ENCODE results near the gene CENPO.

CENPO gene

DNA sequence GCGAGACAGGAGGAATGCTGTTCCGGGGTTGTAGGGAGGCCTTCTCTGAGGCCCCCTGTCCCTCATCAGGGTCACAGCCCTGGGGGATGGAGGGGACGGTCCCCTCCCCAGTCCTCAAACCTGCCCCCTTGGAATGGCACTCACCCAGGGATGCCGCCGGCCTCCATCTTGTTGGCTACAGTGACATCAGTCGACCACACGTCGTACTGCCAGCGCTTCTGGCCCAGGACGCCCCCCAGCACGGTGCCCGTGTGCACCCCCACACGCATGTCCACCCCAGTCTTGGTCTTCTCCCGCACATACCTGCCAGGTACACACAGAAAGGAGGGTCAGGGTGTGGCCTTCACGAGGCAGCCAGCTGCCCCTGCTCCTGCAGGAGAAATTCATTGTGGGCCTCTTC lies 46.5 kb downstream of the CENPO start:
- no peak for DNase-seq

DNA sequence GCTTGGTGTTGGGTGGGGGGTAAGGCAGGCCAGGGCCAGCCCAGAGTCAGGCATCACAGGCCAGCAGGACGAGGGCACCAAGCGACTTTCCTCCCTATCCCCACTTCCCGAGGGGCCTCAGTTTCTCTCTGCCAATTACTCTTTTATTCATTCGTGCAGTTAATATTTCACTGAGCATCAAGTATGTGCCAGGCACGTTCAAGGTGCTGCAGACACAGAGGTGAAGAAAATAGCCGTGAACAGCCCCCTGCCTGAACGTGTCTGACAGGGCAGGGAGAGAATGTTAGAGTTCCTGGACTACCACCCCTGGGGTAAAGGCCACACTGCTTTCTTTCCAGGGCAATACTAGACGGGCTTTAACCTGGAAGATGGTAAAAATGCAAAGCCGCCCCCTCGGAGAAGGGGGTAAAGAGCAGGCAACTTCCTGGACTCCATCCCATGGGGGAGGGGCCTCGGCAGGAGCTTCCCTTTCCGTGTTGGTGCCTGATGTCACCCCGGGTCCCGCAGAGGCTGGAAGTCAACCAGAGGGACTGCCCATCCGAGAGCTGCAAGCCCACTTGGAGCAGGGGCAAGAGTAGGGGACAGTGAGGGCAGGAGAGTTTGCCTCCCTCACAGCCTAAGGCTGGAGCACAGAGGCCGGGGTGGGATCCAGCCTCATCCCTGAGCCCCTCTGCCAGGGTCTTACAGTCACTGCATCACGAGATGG lies 47.1 kb downstream of the CENPO start:
- DNase-seq, result no peak

DNA sequence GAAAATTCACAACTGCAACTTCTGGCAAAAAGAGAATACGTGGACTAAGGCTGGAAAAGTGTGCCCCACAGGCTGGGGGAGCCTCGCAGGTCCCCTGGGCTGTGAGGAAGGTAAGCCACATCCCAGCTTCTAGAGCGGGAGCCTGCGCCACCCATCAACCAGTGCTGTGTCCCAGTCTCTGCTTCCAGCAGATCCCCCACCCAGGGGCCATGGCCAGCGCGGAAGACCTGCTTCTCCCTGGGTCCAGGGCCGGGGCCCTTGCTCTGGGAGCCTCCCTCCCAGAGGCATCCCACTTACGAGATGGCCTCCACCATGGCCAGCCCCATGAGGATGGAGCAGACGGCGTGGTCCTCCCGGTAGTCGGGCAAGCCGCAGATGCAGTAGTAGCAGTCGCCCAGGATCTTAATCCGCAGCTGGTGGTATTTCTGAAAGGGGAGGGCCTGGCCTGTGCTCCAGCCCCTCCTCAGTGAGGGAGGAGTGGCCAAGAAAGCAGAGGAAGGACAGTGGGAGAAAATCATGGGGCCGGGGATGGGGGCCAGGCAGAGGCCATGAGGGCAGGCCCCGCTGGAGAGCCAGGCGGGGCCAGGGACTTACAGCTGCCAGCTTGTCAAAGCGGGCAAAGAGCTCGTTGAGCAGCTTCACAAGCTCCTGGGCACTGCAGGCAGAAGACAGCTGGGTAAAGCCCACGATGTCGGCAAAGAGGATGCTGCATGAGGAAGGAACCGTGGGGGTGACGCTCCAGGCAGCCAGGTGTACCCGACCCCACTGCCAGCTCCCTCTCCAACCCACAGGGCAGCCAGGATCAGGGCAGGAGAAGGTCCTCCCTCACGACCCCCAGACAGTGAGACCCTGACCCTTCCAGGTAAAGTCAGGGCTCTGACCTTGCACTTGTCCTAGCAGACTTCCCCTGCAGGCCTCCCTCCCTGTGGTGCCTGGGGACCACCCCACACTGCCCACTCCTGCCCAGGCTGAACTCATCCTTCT lies 48.0 kb downstream of the CENPO start:
- no peak for DNase-seq

DNA sequence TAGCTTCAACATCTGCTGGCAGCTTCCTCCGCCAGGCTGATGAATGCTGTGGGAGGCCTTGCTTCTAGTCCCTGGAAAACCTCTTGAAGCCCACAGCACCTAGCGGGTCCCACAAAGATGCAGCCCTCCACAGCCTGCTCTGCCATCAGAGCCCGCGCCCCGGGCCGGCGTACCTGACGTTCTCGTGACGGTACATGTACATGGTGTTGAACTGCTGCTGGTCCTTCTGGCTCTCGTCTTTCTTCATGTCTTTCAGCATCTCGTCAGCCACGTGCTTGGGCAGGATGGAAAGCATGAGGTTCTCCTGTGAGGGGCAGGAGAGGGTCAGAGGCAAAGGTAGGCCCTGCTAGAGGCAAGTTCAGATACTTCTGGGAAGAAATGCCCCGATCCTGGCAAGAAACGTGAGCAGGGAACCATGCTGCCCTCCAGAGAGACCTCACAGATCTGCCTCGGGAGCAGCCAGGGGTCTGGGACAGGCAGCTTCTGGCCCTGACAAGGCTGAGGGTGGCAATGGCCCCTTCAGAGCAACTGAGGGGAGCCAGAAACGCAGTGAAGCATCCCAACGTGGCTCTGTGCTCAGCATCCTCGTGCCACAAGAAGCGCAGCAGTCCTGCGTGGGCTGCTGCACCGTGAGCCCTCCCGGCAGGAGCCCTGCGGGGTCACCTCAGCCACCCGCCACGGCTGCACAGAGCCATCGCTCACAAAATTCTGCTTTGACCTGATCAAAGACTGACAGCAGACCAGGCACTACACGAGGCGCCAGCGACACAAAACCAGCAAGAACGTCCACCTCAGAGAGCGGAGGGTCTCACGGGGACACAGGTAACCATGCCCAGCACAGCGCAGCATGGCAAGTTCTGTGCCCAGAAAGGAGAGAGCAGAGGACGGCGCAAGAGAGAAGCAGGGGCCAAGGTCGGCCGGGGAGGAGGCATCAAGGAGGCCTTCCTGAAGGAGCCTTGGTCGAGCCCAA lies 49.1 kb downstream of the CENPO start:
- DNase-seq, result no peak

DNA sequence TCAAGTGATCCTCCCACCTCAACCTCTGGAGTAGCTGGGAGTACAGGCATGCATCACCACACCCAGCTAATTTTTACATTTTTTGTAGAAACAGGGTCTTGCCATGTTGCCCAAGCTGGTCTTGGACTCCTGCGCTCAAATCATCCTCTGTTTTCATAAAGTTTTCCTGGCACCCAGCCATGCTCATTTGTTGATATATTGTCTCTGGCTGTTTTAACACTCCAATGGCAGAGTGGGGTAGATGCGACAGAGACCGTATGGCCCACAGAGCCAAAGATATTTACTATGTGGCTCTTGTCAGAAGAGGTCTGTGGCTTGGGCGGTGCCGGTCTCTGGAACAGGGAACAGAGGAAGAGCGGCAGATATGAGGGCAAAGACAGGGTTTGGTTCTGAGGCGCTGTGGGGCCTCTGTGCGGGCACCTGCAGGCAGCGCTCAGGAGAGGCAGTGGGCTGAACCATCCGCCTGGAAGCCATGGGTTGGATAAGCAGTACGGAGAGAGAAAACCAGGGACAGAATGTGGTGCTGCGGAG lies 50.2 kb downstream of the CENPO start:
- DNase-seq, result no peak

DNA sequence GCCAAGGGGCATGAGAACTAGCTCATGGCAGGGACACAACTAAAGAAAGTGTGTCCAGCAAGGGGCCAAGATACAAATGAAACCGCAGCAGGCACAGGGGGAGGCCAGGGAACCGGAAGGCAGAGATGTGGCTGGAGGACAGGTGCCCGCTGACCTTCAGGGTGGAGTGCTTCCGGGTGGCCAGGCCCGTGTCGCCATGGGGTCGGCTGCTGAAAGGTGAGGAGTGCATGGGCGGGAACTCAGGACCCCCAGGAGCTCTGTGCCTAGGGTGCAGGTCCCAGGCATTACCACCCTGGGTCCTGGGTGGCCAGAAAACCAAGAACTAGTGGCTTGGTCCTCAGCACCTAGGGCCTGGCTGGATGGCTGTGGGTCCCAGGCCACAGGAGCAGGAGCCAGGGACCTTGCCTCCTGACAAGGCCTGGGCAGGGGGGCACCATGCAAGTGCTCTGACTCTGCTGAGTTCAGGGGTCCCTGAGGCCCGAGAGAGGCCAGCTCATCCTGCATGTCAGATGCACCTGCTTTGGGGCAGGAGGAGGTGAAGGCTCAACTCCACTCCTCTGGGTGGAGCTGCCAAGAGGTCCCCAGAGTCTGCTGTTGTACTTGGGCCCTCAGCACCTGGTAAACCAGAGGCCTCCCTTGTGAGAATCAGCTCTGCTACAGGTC lies 50.9 kb downstream of the CENPO start:
- DNase-seq, result no peak

DNA sequence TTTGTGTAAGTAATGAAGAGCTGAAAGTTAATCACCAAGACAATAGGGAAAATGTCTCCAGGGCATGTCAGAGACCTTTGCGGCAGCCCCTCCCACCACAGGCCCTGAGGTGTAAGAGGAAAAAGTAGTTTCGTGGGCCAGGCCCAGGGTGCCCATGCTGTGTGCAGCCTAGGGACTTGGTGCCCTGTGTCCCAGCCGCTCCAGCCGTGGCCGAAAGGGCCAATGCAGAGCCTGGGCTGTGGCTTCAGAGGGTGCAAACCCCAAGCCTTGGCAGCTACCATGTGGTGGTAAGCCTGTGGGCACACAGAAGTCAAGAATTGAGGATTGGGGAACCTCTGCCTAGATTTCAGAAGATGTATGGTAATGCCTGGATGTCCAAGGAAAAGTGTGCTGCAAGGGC lies 52.5 kb downstream of the CENPO start:
- no peak for DNase-seq

DNA sequence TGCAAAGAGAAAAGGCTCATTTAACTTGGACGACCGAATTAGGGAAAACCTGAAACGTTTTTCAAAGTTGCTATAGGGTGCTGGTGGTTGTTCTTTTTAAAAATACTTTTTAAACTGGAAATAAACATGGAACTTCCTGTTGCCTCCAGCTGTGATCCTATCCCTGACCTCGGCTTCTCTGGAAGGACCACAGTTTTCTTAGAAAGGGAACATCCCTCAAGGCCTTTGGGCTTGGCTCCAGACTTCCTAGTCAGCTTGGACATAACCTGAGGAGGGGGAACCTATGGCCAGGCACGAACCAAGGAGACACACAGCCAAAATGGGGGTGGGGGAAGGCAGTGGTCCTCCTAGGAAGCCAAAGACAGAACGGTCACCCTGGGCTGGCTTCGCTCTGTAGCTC lies 57.7 kb downstream of the CENPO start:
- DNase-seq, result no peak

DNA sequence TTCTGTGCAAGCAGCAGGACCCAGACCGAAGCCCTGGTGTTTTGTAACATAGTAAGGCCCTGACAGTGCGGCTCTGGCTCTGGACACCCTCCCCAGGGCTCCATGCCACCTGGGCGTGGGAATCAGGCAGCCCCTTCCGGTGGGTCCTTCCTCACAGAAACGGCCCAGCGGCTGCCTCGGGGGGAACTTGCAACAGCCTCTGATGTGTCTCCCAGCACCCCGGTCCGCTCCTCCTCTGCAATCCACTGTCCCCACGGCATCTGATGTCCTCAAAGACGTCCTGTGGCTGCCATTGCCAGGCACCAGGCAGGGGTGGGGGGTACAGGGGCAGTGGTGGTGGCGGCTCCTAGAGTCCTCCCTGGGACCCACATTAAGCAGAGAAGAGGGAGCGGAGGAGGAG lies 58.8 kb downstream of the CENPO start:
- DNase-seq, result no peak

DNA sequence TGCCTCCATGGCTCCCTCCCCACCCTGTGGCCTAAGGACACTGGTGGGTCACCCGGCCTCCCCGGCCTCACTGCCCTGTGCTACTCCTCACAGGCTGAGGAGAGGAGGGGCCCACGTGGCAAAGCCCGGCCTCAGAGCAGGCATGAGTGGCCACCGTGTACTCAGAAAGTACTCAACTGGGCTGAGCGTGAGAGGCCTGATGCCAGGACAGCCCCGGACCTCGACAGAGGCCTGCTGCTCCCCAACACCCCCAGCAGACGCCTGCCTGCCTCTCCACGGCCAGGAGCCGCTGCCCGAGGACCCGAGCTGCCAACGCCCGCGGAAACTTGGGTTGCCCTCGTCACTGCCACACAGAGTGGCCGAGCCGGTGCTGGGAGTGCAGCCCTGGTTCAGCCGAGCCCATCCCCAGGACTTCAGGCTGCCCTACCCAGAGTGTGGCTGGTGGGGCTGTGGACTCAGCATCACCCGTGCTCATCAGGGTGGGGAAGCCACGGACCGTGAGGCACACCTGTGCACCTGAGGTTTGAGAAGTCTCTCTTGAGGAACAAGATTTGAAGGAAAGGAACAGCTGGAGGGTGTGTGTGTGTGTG lies 59.3 kb downstream of the CENPO start:
- no peak for DNase-seq

DNA sequence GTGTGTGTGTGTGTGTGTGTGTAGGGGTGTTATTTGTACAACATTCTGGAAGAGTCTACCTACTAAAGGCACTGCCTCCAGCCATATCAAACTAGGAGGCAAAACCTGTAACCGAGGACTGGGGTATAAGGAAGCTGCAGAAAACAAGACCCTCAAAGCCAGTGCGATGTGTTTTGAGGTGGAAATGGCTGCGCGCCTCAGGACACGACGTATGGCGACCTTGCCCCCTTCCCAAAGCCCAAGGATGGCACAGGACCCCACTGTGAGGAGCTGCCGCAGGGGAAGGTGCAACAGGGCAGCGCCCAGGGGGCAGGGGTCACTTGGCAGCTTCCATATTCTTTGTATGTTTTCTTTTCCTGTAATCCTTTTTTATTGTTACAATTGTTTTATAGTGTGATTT lies 59.8 kb downstream of the CENPO start:
- DNase-seq, result no peak

DNA sequence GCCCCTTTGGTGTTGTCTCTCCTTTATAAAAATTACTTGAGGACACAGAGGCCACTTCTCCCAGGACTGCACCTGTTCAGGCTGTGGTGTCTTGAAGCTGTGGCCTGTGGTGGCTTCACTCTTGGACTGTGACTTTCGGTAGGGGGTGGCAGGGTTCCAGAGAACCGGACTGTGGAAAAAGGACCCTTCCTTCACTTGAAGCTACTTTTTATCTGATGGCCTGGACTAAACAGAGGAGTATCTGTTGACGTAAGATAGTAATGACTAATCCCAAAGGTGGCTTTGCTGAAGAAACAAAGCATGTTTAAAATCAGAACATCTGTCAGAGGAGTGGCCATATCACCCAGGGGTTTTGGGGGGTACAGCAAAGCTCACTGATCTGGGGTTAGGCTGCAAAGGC lies 60.8 kb downstream of the CENPO start:
- no peak for DNase-seq

DNA sequence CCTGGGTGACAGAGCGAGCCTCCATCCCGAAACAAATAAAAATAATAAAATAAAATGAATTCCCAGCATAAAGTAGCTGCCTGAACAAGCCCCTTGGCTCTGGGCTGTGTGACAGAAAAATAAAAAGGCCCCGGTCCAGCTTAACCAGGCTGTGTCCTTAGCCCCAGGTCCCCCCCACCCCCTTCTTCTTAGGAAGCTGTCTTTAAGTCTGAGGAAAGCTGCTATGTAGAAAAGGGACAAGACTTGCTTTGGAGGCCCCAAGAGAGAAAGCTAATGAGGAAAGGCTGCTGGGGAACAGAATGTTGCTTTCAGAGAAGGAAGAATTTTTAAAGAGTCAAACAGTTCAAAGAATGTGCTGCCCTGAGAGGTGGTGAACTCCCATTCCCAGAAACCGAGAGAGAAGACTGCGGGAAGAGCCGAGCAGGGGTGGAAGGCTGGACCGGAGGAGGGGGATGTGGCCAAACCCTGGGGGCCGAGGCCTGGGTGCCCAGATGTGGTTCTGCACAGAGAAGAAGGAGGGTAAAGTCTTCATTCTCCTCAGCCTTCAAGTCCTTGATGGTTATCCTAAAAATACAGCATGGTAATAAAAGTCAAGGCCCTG lies 61.9 kb downstream of the CENPO start:
- no peak for DNase-seq

DNA sequence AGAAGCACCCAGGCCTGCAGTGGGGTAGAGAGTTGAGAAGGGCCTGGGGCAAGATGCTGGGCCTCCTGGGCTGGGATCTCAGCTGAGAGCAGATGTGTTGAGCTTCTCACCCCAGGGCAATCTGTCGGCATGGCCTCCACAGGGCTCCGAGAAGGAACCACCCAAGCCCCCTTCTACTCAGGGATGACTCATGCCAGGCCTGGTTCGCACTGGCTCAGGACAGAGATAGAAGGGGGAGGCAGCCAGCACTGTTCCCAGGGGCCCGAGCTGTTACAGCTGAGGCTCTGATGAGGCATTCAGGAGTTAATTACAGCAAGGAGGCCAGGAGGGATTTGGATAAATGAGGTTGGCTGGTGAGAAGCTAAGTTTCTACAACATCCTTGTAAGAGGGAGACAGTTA lies 62.5 kb downstream of the CENPO start:
- no peak for DNase-seq

DNA sequence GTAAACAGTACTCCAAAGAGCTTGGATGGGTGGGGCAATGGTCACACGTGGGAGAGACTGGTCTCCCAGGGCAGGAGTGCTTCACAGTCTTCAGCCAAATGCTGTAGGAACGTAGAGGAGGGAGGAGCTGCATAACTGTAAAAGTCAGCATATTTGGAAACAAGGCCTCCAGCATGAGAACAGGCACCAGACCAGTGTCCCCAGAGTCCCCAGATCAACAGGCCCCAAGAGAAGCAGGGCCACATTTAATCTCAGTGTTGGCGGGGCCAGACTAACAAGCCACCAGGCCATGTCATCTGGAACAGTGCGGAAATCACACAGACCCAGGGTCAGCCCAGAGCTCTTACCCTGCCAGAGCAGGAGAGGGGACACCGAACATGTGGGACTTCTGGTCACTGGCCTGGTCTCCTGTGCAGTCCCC lies 63.6 kb downstream of the CENPO start:
- no peak for DNase-seq

DNA sequence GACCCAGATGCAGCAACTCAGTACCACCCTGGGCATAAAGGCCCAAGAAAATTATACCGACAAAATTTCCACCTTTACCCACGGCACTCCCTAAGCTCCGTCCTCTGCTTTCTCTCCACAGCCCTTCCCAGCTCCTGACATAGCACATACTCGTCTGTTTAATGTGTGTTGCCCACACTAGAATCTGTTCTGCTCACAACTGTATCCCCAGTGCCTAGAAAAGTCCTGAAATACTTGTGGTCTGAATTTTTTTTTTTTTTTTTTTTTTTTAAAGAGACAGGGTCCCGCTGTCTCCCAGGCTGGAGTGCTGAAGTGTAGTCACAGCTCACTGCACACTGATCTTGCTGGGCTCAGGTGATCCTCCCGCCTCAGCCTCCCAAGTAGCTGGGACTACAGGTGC lies 64.5 kb downstream of the CENPO start:
- DNase-seq, result no peak

DNA sequence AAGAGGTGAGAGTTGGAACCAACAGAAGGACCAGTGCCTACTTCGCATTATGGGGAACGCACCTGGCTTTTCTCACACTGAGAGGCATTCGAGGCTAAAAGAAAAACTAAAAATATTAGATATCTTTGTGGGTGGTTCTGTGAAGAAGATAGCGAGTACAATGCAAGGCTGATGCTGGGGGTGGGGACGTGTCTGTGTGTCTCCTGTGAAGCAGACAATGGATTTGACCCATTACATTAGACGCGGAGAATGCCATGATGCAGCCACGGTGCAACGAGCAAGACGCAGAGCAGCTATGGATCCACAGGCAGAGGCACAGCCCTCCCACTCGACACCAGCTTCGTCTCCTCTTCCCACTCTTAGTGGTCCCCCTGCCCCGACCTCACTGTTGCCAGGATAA lies 65.8 kb downstream of the CENPO start:
- DNase-seq, result no peak

DNA sequence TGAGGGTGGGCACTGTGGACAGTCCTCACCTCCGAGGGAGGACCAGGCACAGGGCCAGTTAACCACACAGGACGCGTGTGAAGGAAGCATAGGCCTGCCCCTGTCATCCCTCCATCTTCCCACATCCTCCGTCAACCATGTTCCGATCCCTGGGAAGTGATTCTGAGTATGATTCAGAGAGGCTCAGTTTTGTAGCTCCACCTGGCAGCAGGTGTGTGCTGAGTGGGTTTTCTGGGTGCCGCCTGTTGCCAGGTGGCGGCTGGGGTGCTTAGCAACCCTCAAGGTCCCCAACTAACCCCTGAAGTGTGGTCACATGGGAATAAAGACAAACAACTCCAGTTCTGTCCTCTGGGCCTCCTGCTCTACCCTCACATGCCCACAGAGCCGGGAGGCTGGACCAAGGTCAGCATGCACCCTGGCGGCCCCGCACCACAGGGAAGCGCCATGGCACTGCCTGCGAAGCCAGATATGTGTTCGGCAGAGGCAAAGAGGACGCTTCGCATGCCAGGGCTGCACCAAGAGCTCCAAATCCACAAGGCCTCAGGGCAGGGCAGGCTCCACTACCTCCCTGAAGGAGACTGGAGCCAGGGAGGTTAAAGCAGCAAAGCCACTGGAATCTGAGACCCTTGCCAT lies 66.9 kb downstream of the CENPO start:
- no peak for DNase-seq

DNA sequence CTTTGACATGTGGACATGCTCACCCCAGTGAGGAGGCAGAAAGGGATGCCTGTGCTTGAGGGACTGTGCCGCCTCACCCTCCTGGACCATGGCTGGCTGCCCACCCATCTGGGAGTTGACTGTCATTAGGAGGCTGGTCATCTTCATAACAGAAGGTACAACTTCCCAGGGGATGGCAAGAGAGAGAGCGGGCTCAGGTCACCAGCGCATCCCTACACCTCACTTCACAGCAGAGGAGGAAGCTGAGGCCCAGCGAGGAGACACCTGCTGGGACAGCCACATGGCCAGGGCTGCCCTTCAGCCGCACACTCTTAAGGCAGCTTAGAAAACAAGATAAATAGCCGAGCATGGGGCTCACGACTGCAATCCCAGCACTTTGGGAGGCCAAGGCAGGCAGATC lies 67.4 kb downstream of the CENPO start:
- DNase-seq, result no peak

DNA sequence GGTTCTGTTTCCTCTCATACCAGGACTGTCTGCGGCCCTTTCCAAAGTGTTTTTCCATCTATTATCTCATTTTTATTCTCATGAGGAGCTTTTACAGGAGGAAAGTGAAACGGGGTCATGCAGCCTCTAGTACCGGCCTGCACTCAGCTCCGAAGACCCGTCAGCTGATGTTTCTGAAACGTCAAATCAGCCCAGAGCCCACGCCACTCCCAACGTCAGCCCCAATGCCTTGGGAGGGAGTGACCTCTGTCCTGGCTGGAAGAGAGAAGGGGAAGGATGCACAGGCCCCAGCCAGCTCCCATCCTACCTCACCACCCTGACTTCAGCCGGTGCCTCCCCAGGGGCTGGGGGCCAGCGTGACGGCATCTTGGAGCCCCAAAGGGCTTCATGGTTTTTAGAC lies 68.3 kb downstream of the CENPO start:
- DNase-seq, result no peak

DNA sequence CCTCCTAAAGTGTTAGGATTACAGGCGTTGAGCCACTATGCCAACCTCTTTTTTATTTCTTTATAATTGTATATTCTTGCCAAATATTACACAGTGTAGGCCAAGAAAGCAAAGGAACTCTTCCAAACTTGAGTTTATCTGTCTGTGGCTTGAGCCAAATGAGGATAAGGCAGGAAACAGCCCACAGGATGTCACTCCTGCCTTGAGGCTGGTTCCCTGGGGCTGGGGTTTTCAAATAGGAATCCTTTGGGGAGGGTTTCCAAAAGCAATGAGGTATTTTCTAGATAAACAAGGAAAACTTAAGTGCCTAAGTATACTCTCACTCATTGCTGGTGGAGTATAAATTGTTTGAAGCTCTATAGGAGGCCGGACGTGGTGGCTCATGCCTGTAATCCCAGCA lies 70.4 kb downstream of the CENPO start:
- DNase-seq, result no peak
